BLaER1 treated with 17β-estradiol and CSF1 and Interleukin-3, amounts not matched to agents 10 nM and 100 nM (cell line): ENCODE data around the gene ARFIP1.

Source experiments
- H3K27ac ChIP-seq, 11 experiments: shearing (Covaris generic); formaldehyde crosslinking; 2 replicates each; pipeline ENCODE4 v1.8.1; 2022
- H3K27me3 ChIP-seq, 11 experiments: shearing (Covaris generic); formaldehyde crosslinking; 2 replicates each; pipeline ENCODE4 v1.8.1; 2022
- H3K36me3 ChIP-seq, 11 experiments: shearing (Covaris generic); formaldehyde crosslinking; 2 replicates each; pipeline ENCODE4 v1.8.1; 2022
- H3K4me1 ChIP-seq, 10 experiments: shearing (Covaris generic); formaldehyde crosslinking; 2 replicates each; pipeline ENCODE4 v1.8.1; 2022
- H3K4me2 ChIP-seq, 11 experiments: shearing (Covaris generic); formaldehyde crosslinking; 2 replicates each; pipeline ENCODE4 v1.8.1; 2022
- H3K4me3 ChIP-seq, 10 experiments: shearing (Covaris generic); formaldehyde crosslinking; 2 replicates each; pipeline ENCODE4 v1.8.1; 2022
- H3K9ac ChIP-seq, 11 experiments: shearing (Covaris generic); formaldehyde crosslinking; 2 replicates each; pipeline ENCODE4 v1.8.1; 2022
- H3K9me3 ChIP-seq, 11 experiments: shearing (Covaris generic); formaldehyde crosslinking; replicated peaks in 1 of 11; 2 replicates each; pipeline ENCODE4 v1.8.1; 2022
- H4K20me1 ChIP-seq, 11 experiments: shearing (Covaris generic); formaldehyde crosslinking; 2 replicates each; pipeline ENCODE4 v1.8.1; 2022
- Cebpa-rat ChIP-seq, 11 experiments: shearing (Covaris generic); IDR thresholded peaks; 2 replicates each; pipeline ENCODE4 v1.8.1; 2022

The ARFIP1 gene

DNA sequence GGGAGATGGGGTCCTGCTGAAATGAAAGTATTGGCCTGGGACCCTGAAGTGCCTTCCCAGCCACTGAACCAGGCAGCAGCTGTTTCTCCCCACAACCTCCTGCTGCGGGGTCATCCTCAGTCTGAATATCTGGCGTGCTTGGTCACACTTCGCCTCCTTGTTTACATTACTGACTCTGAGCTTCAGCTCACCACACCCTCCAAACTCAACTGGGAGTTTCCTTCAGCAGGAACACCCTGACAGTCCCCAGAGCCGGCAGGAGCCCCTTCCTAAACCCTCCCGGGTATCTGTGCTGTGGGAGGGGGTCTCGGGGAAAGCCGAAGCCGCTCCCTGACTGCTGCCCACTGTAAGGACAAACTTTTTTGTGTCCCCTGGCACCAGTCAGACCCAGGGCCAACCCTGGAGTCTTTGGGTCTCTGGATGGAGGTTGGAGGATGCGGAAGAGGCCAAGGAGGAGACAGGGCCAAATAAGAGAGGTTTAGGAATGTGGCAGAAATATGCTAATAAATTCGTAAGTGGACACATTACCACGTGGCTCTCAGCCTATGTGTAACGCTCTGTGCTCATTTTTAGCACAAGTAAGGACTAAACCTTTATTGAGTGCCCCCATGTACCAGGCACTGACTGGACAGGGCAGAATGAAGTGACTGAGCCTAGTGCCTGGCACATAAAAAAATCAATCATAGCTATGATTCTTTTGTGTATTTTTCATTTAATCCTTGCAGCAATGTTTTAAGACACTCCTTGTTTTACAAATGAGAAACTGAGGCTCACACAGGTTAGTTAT lies 177.1 kb downstream of the ARFIP1 start:
- Histone ChIP-seq H3K4me2 (peak overlapping the region in 5 of 11 experiments; percentile 2 to 48 (median 28); a peak in 5 of 22 replicates), H3K4me1 (peaks cover 0 to 9% (median 3%) of the 10 kb centered on the region in 10 experiments; a peak in 7 of 20 replicates), H3K36me3 (no peaks in the 10 kb centered on the region), H3K9me3 (no peaks in the 10 kb centered on the region), H4K20me1 (no peaks in the 10 kb centered on the region), H3K27ac (no peak overlapping the region), H3K9ac (no peak overlapping the region), H3K4me3 (no peak overlapping the region), H3K27me3 (no peaks in the 10 kb centered on the region)
- no peak for TF ChIP-seq Cebpa-rat (IDR thresholded peaks at IDR 0.05)

DNA sequence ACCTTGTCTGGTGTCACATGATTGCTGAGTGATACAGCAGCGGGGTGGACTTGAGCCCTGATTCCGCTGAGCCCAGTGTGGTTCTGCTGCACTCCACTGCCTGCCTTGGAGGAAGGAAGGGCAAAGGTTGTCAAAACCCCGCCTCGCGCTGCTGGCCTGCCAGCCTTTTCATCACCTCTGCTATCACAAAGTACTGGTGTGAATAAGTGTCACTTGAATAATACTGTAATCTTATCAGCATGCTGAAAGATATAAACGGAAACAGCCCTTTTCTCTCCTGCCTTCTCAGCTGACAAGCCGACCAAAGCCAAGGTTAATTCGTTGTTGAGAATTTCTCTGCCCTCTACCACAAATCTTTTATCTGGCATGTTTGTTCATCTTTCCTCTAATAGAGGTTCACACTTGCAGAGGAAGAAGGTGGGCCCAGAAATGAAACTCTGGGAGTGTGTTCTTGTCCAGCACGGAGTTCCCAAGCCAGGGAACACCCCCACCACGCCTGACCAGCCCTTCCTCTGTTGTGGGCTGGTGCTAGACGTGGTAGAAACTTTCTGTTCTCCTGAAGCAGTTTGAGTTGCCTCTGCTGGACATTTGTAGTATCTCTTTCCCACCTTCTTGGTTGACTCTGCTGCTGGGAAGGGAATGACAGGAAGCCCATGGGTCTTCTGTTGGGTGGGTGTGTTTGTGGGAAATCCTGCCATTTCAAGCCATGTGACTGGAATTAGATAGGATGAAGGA lies 177.8 kb downstream of the ARFIP1 start:
- no peak for TF ChIP-seq Cebpa-rat (IDR thresholded peaks at IDR 0.05)
- H4K20me1 ChIP-seq: no peaks in the 10 kb centered on the region
- H3K27me3 ChIP-seq: no peaks in the 10 kb centered on the region
- no peak overlapping the region for H3K27ac ChIP-seq
- H3K4me3 ChIP-seq: no peak overlapping the region
- no peak overlapping the region for H3K4me2 ChIP-seq
- no peaks in the 10 kb centered on the region for H3K9me3 ChIP-seq
- no peak overlapping the region for H3K9ac ChIP-seq
- no peaks in the 10 kb centered on the region for H3K36me3 ChIP-seq
- H3K4me1 ChIP-seq: peaks cover 0 to 9% (median 3%) of the 10 kb centered on the region in 10 experiments; a peak in 7 of 20 replicates

DNA sequence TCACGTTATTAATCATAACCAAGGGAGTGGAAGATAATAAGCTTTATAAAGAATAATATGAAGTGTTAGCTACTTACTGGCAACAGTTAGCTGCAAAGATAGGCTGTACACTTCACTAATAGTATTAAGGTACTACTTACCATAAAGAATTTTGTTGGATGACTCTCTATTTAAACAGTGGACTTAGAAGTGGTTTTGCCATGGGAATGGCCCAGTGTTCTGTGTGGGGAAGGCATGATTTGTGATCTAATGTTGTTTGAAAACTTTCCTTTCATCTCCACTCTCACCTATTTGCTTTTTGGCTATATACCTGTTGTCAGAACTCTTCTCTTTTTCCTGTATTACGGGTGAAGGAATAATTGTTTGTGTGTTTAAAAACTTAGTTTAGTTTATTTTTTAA lies 179.3 kb downstream of the ARFIP1 start:
- no peaks in the 10 kb centered on the region for H3K9me3 ChIP-seq
- no peak for TF ChIP-seq Cebpa-rat (IDR thresholded peaks at IDR 0.05)
- no peaks in the 10 kb centered on the region for H4K20me1 ChIP-seq
- no peak overlapping the region for H3K4me3 ChIP-seq
- no peaks in the 10 kb centered on the region for H3K27me3 ChIP-seq
- H3K4me1 ChIP-seq: peaks cover 0 to 9% (median 3%) of the 10 kb centered on the region in 10 experiments; a peak in 7 of 20 replicates
- H3K4me2 ChIP-seq: peak overlapping the region in 1 of 11 experiments; percentile 9; a peak in 1 of 22 replicates
- no peak overlapping the region for H3K9ac ChIP-seq
- H3K27ac ChIP-seq: no peak overlapping the region
- H3K36me3 ChIP-seq: no peaks in the 10 kb centered on the region

DNA sequence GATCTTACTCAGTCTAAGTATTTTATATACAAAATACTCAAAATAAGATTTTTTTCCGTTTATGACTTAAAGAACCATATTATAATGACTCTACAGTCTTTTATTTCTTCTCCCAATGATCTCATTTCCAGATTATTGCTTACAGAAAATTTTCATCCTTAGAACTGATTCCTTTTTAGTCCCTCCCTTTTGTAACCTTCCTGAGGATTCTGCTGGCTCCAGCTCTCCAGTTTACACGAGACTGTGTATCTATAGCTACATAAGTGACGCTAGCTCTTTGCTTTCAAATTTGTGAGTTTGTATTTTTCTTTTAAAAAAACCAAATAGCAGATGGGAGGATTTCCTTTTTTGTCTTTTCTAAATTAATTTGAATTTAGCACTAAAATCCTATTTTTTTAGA lies 180.3 kb downstream of the ARFIP1 start:
- H3K27ac ChIP-seq: no peak overlapping the region
- no peaks in the 10 kb centered on the region for H3K36me3 ChIP-seq
- H3K9ac ChIP-seq: no peak overlapping the region
- TF ChIP-seq Cebpa-rat (IDR thresholded peaks at IDR 0.05): no peak
- H3K4me3 ChIP-seq: no peak overlapping the region
- H3K9me3 ChIP-seq: no peaks in the 10 kb centered on the region
- no peaks in the 10 kb centered on the region for H4K20me1 ChIP-seq
- H3K4me2 ChIP-seq: no peak overlapping the region
- no peaks in the 10 kb centered on the region for H3K27me3 ChIP-seq
- H3K4me1 ChIP-seq: peaks cover 0 to 9% (median 3%) of the 10 kb centered on the region in 10 experiments; a peak in 7 of 20 replicates

DNA sequence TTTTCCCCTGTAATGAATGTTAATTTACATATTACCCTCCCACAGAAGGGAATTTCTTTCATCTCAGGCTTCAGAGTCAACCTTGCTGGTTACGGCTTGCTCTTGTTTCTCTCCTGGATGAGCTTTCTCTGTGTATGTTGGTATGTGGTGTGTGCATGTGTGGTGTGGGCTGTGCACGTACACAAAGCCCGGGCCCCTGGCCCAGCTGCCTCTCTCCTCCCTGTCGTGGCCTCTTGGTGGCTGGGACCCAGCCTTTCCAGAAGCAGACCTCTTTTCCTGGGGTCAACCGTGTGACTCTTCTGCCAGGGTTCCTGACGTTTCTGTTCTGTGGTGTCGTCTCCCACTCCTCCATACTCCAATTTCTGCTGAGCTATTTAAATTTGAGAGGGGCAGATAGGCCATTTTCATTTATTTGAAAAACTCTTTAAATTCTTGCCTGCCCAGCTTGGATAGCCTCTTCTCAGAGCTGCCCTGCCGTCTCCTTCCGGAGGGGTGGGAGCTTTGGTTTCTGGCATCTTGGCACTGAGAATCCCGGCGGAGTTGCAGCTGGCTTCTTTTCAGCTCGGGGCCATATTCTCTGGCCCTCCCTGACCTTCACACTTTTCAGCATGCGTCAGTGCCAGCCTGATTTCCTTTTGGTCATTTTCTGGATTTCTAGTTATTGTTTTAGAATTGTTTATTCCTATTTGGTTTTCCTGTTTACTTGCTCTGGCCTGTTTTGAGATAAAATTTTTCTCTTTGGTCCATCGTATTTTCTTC lies 181.4 kb downstream of the ARFIP1 start:
- no peaks in the 10 kb centered on the region for H3K9me3 ChIP-seq
- H3K27ac ChIP-seq: no peak overlapping the region

DNA sequence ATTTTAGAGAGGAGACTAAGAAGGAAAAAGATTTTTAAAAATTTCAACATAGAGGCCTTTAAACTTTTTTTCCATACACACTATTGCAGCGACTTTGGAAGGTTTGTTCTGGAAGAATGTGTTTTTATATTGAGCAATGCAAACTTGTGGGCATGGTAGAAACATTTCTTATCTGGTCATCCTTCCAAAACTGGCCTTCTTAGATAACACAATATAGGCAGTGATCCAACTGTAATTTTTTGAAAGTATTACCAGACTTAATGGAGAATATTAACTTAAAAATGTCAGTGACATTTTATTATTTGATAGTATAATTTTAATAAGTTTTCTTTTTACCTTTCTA lies 182.0 kb downstream of the ARFIP1 start:
- Histone ChIP-seq H3K9ac (no peak overlapping the region), H3K36me3 (no peaks in the 10 kb centered on the region), H3K4me1 (peaks cover 0 to 6% (median under 1%) of the 10 kb centered on the region in 10 experiments; a peak in 8 of 20 replicates), H3K4me3 (no peak overlapping the region), H3K9me3 (no peaks in the 10 kb centered on the region), H3K27ac (no peak overlapping the region), H3K27me3 (no peaks in the 10 kb centered on the region), H3K4me2 (no peak overlapping the region), H4K20me1 (no peaks in the 10 kb centered on the region)
- no peak for TF ChIP-seq Cebpa-rat (IDR thresholded peaks at IDR 0.05)

More for the DNA sequence above, 181.4 kb downstream of the ARFIP1 start:
- TF ChIP-seq Cebpa-rat (IDR thresholded peaks at IDR 0.05): no peak
- Histone ChIP-seq H3K4me3 (no peak overlapping the region), H3K4me1 (peaks cover 0 to 9% (median 3%) of the 10 kb centered on the region in 10 experiments; a peak in 7 of 20 replicates), H3K4me2 (no peak overlapping the region), H3K9ac (no peak overlapping the region), H4K20me1 (no peaks in the 10 kb centered on the region), H3K36me3 (no peaks in the 10 kb centered on the region), H3K27me3 (no peaks in the 10 kb centered on the region)
